GM18873 (cell line): Measurements from ENCODE around the gene ZSCAN16.
"Not testable (repeated sequence)": the region's sequence is repeated elsewhere in the genome, so short reads cannot be mapped to it uniquely, and the experiment has no call there.

Source experiments
- ATAC-seq: cut with Tn5 transposase; IDR thresholded peaks from one replicate; pipeline ENCODE4 v1.9.1; 2021; ENCODE audit warnings: mild to moderate bottlenecking, moderate library complexity, moderate number of reproducible peaks; ENCODE audit not compliant: unreplicated experiment, low FRiP score

Gene ZSCAN16

DNA sequence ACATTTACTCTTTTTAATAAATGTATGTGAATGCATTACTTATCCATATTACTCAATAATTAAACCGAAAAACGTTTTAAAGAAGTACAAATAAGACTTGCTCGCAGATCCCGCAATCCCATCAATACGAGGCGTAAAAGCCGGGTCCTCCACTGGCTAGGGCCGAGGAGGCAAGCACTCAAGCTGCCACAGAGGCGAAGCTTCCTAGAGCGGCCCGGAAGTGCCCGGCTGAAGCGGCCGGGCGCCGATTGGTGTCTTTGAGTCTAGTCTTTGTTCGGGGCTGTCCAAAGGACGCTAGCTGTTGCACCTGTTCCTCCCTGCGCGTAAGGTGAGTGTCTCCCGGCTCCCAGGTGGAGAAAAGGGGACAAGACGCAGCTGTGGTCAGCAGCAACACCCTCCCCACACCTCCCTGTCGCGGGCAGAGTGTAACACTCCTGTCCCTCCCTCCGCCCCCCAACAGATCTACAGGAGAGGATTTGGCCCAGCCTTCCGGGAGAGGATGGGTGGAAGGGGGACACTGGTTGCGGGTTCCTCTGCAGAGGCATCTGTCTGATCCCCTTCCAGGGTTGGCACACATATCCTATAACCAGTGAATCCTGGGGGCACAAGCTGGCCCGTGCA lies at the start of gene ZSCAN16:
Gene ZSCAN16 (plus strand): TSS at position 260 of the 621 bp plus-strand sequence. CDS start 835 bp downstream, outside the sequence.
- ATAC-seq = peak; percentile 71

DNA sequence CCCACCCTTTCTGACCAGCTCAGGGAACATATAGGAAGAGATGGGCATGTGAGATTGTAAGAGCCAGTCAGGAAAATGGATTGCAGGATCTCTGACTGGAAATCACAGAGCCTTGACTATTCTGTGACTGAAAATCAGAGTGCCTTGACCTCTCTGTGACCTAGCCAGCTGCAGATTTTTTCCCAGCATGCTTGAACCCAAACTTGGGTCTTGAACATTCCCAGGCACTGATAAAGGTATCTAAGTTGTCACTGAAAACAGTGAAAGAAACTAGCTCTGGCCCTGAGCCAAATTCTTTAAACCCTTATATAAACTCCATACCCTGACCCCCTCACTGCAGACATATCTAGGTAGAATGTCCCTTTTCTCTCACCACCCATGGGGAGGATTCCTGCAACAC lies 46.4 kb upstream of the ZSCAN16 start:
- no peak for ATAC-seq

DNA sequence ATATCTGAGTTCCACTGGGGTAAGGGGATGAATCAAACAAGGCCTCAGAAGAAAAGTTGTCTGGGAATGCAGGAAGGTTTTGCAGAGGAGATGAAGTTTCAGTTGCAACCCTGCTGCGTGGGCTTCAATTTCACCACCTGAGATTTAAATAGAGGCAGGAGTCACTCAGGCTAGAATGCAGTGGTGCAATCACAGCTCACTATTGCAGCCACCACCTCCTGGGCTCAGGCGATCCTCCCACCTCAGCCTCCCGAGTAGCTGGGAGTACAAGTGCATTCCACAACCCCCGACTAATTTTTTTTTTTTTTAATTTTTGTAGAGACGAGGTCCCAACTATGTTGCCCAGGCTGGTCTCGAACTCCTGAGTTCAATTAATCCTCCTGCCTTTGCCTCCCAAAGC lies 45.6 kb upstream of the ZSCAN16 start:
- ATAC-seq = no peak

DNA sequence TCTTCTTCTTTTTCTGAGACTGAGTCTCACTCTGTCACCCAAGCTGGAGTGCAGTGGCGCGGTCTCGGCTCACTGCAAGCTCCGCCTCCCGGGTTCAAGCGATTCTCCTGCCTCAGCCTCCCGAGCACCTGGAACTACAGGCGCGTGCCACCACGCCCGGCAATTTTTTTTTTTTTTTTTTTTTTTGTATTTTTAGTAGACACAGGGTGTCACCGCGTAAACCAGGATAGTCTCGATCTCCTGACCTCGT lies 44.1 kb upstream of the ZSCAN16 start, which contains the start of gene ZNF165:
Gene ZNF165 (plus strand): TSS at position 188 of the 250 bp plus-strand sequence. CDS start 4,913 bp downstream, outside the sequence.
- not testable (repeated sequence) for ATAC-seq

DNA sequence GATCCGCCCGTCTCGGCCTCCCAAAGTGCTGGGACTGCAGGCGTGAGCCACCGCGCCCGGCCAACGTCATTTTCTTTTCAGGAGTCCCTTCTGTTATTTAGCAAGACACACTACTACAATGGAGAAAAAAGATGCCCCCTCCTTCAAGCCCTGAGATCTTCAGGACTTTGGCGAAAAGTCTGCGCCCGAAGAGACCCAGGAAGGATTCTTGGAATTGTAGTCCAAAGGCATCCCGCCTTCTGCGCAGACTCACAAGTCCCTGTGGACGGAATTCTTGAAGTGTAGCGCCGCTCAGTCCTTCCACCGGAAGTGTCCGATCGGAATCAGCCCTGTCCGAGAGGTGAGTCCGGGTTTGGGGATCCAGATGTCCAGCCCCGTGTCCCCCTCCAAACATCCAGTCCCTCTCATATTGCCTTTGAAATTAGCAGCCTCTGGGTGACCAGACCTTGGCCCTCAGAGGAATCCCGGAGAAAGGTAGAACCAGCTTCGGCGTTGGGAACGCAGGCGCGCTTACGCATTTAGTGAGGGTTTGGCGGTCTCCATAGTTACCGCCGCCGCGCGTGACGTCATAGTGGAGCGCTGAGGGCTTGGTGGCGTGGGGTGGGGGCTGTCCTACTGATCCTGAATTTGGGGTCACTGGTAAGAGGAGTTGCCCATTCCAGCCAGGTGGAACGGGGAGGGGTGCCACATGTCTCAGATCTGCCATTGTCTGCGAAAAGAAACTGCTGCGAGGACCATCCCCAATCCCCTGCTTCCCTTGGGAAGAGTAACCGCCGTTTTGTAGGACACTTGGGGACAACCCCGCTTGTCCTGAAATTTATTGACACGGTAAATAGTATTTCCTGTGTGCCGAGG lies 43.6 kb upstream of the ZSCAN16 start:
- ATAC-seq = peak; percentile 58

DNA sequence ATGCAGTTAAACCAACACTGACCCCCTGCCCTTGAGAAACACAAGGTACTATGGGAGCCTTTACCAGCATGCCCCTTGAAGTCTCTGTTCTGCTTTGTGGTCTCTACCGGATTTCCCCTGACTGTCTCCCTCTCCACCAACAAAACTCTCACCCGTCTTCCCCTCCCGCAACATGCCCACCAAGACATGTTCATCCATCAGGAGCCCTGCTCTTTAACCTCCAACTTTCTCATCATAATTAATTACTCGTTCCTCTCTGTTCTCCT lies 43.0 kb upstream of the ZSCAN16 start:
- no peak for ATAC-seq

DNA sequence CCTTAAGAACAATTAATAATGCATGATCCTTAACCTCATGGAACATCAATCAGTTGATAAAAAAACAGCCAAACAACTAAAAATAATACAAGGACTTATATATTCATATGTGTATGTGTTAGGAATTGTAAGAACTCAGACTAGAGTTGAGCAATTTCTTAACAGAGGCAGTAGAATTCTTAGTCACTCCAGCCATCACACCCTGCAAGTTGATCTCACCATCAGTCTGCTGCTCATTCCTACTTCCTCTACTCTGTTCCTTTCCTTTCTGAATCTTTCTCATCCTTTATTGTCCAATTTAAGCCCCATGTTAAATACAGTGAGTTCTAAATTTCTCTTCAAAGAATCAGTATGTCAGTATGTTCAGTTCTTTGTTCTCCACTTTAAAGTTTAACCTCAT lies 41.5 kb upstream of the ZSCAN16 start:
- no peak for ATAC-seq

DNA sequence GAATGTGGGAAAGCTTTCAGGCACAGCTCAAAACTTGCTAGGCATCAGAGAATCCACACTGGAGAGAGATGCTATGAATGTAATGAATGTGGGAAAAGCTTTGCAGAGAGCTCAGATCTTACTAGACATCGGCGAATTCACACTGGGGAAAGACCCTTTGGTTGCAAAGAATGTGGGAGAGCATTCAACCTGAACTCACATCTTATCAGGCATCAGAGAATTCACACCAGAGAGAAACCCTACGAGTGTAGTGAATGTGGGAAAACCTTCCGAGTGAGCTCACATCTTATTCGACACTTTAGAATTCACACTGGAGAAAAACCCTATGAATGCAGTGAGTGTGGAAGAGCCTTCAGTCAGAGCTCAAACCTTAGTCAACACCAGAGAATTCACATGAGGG lies 35.4 kb upstream of the ZSCAN16 start:
- no peak for ATAC-seq

DNA sequence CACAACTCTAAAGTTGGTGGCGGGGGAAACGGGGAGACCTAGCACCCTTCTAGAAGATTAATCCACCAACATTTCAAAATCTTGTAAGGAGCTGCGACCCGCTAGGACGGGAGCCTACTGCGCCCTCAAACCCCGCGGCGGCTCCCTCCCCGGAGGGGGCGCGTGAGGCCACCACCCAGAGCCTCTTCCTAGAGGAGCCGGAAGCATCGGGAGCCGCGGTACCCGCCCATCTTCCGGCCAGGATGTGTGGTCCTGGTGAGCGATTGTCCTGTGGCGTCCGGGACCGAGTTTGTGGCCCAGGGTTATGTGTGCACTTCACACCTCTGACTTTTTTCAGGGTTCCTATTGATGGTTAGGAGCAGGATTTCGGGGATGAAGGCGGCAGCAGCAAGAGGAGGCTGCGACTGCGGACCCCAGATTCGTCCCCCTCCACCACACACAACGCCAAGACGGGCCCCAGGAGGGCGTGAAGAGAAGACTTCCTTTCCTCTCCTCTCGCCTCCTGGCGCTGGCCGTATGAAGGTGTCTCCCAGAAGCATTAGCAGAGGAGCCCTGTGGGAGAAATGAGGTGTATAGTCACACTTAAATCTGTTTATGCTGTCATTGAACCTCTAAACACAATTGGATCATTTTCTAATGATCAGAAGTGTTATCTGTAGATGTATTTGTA lies 33.4 kb upstream of the ZSCAN16 start:
- no peak for ATAC-seq

DNA sequence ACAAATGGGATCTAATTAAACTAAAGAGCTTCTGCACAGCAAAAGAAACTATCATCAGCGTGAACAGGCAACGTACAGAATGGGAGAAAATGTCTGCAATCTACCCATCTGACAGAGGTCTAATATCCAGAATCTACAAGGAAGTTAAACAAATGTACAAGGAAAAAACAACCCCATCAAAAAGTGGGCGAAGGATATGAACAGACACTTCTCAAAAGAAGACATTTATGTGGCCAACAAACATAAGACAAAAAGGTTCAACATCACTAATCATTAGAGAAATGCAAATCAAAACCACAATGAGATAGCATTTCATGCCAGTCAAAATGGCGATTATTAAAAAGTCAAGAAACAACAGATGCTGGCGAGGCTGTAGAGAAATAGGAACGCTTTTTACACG lies 22.2 kb upstream of the ZSCAN16 start:
- ATAC-seq = not testable (repeated sequence)

DNA sequence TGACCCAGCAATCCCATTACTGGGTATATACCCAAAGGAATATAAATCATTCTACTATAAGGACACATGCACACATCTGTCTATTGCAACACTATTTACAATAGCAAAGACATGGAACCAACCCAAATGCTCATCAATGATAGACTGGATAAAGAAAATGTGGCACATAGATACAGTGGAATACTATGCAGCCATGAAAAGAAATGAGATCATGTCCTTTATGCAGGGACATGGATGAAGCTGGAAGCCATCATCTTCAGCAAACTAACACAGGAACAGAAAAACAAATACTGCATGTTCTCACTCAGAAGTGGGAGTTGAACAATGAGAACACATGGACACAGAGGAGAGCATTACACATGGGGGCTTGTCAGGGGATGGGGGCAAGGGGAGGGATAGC lies 21.7 kb upstream of the ZSCAN16 start:
- not testable (repeated sequence) for ATAC-seq

DNA sequence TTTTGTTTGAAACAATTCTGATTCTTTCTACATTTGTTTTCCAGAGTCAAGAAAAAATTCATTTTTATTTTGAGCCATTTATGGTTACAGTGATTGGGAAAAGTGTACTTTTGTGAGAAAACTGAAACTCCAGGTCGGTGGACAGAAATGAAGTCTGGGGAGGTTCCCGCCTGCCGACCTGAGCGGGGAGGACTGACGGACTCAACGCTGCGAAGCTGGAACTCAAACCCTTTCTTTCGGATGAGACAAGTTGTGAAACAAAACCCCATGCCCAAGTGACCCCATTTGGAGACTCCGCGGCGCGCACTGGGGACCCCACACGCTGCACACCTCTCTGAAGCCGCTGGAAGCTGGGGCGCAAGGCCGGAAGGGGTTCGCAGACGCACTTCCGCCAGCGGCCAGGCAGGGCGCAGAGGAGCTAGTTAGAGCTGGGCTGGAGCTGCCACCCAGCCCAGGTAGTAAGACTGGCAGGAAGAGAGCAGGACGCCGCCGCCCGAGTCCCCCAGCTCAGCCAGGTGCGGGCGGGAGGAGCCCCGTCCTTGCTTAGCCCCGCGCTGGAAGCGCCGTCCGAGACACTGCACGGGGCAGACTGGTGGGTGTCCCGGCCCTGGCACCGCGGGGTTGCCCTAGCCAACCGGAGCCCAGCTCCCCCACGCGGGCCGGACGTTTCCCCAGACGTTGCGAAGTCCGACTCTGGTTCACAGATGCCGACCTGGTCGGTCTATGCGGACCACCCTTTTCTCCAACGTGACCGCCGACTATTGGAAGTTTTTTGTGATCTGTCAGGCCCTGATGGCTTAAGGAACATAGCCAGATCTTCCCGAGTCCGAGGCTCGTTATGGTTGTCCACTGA lies 19.8 kb upstream of the ZSCAN16 start:
- ATAC-seq = peak; percentile 95

DNA sequence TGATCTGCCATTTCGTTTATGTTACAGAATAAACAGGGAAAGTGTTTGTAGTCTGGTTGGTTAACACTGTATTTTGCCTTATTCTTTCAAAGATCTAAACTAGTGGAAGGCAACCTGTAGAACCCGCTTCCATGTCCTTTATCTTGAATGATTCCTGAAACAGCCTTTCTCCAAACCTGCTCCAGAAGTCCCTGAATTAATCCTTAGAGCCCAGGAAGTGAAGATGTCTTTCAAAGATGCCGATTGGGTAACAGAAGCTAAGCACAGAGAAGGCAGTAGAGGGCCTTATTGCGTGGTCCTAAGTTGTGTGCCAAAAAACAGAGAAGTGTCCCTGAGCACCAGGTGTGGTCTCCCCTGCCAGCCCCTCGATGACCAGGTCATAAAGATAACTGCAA lies 19.2 kb upstream of the ZSCAN16 start:
- ATAC-seq = peak; percentile 15

DNA sequence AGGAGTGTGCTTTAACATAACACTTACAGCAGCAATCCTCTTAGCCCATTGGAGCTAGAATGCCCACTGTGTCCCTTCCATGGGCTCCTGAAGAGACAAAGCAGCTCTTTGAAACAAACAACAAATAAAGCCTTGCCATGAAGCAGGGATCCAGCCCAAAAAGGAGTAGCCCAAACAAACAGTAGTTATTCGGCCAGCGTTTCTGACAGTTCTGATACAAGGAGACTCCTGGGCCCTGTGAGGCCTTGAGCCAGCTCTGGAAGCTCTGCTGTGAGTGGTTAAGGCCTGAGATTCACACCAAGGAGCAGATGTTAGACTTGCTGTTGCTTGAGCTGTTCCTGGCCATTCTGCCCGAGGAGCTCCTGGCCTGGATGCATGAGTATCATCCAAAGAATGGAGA lies 16.9 kb upstream of the ZSCAN16 start:
- ATAC-seq = no peak

DNA sequence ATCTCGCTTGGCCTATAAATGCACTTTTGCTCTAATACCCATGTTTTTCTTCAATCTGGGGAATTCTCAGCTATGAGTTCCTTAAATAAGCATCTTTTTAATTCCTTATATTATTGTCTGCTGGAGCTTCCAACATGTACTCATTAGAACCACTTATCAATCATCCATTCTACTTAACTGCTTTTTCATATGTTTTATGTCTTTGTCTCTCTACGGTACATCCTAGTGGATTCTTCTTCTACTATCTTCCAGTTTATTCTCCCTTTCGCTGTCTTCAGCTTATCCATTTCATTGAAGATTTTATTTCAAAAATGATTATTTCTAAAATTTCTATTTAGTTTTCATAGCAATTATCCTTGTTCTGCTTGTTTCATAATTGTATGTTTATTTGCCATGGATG lies 12.4 kb upstream of the ZSCAN16 start:
- ATAC-seq = no peak

DNA sequence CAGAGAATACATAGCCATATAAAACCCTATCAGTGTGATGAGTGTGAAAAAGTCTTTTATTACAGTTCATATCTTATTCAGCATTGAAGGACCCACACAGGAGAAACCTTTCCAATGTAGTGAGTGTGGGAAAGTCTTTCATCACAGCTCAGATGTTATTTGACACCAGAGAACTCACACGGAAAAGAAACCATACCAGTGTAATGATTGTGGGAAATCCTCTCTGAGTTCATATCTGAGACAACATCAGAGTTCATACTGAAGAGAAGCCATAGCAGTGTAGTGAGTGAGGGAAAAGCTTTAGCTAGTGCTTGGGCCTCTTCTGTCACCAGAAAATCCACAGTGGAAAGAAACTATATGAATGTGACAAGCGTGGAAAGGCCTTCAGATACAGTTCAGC lies 8.6 kb upstream of the ZSCAN16 start:
- ATAC-seq = no peak

DNA sequence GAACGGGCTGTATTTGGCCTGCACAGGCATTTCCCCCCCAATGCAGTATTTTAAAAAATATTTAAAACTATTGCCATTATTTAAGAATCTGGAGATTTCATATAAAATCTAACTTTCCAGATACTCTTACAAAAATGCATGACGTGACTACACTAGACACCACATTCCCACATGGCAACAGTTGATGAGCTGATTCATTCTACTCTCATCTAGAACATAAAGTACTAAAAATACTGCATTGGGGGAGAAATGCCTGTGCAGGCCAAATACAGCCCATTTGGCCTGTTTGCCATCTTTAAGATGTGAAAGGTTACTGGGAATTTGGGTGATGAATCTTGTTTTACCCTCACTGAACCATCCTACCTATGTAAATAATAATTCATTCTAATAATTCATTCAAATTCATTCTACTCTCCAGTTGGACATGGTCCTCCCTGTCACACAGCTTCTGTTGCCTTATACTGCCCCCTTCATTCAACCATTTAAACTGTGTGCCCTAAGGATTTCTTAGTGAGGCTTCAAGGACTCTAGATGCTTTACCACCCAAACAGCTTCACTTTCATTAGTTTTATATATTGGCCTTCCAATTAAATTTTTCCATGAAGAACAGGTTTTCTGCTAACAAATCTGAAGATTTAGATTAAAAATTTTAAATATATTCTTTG lies 6.9 kb upstream of the ZSCAN16 start:
- ATAC-seq = no peak

DNA sequence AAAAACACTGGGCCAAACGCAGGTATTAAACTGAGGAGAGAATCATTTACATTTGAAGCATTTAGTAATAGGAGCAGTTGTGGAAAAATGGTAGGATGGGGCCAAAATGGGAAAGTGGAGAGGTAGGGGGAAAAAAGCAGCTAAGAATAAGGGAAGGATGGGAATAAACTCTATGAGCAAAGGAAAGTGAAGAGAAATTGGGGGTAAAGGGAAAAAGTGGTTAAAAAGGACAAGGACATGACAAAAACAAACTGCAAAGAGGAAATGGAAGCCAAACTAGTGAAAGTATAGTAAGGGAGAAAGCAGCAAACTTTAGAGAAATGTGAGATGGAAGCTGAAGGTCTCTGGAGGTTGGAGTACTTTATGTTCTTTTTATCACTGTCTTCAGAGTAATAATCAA lies 6.2 kb upstream of the ZSCAN16 start:
- no peak for ATAC-seq

DNA sequence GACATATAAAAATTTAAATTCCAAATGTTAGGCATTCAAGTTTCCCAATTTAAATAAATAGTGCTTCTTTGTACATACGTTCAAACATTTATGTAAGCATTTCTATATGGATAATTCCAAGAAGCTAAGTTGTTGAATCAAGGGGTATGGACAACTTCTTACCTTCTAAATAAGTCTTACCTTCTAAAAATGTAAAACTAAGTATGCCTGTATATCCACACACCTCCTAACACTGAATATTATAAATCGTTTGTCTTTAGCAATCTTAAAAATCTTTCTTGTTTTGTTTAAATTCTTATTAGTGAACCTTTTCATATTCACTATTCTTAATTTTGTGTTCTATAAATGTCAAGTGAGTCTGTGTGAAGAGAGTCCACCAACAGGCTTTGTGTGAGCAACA lies 2.5 kb upstream of the ZSCAN16 start:
- ATAC-seq = no peak

DNA sequence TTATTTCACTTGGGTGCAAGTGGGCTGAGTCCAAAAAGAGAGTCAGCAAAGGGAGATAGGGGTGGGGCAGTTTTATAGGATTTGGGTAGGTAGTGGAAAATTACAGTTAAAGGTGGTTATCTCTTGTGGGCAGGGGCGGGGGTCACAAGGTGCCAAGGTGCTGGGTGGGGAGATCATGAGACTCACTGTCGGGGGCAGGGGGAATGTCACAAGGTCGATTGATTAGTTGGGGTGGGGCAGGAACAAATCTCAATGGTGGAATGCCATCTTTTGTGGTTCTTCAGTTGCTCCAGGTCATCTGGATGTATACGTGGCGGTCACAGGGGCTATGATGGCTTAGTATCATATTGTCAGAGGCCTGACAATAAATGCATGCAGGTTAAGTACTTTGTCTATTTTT lies 2.1 kb upstream of the ZSCAN16 start:
- ATAC-seq = not testable (repeated sequence)
